ENCODE results near the gene SUGCT.

Gene SUGCT

GRCh38 chr7:40489844-40490602 lies 355.2 kb downstream of the SUGCT start:
- CTCF ChIA-PET: no interaction called here
- DNase-seq (ENCODE audit: extremely low spot score): no peak
- POLR2A ChIA-PET: no interaction called here
- TF ChIP-seq CTCF (IDR thresholded peaks at IDR 0.05; ENCODE audit: control extremely low read depth, extremely low read depth, low read depth, missing control alignments): no peak

DNA sequence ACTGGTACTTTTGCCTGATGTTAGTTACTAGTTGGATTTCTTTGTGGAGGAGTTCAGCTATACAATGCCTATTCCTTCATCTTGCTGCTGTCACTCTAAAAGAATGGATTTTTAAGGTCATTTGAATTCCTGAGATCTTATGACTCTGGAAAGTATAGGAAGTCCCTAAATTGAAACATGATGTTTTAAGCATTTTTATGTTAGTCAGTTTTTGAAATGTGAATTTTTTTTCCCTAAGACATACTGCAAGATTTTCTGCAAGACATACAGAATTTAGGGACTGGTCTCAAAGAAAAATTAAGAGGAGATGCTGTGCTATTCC lies 355.8 kb downstream of the SUGCT start:
- ChIA-PET CTCF (no interaction called here), POLR2A (no interaction called here)
- TF ChIP-seq CTCF (IDR thresholded peaks at IDR 0.05; ENCODE audit: control extremely low read depth, extremely low read depth, low read depth, missing control alignments): no peak
- no peak for DNase-seq (ENCODE audit: extremely low spot score)

GRCh38 chr7:40492946-40493345 lies 358.1 kb downstream of the SUGCT start:
- POLR2A ChIA-PET: no interaction called here
- DNase-seq (ENCODE audit: extremely low spot score): no peak
- CTCF ChIA-PET: interaction anchor here (1.2 kb wide), 1 partner anchor 14 kb away, joined by 3 read pairs; no protein-coding TSS in a partner anchor
- TF ChIP-seq CTCF (IDR thresholded peaks at IDR 0.05; ENCODE audit: control extremely low read depth, extremely low read depth, low read depth, missing control alignments): no peak

DNA sequence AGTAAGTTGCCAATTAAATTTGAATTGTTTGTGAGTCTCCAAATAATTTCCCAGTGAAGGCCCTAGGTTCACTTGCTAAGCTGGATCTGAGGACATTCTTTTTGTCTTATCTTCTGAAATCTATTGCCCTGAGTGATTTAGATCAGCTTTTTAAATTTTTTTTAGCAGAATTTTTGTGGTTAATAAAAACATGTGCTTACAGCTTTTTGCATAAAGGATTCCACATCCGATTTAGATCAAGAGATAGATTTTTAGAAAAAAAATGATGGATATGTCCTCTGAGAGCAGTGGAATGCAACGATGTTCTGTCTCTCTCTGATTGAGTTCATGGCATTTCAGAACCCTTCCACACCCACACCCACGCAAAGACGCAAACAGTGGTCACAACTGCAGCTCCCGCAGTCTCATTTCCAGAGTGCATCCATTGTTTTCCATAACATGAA lies 358.8 kb downstream of the SUGCT start:
- POLR2A ChIA-PET: no interaction called here
- no peak for DNase-seq (ENCODE audit: extremely low spot score)
- TF ChIP-seq CTCF (IDR thresholded peaks at IDR 0.05; ENCODE audit: control extremely low read depth, extremely low read depth, low read depth, missing control alignments): no peak
- CTCF ChIA-PET: interaction anchor here (1.2 kb wide), 1 partner anchor 14 kb away, joined by 3 read pairs; no protein-coding TSS in a partner anchor

DNA sequence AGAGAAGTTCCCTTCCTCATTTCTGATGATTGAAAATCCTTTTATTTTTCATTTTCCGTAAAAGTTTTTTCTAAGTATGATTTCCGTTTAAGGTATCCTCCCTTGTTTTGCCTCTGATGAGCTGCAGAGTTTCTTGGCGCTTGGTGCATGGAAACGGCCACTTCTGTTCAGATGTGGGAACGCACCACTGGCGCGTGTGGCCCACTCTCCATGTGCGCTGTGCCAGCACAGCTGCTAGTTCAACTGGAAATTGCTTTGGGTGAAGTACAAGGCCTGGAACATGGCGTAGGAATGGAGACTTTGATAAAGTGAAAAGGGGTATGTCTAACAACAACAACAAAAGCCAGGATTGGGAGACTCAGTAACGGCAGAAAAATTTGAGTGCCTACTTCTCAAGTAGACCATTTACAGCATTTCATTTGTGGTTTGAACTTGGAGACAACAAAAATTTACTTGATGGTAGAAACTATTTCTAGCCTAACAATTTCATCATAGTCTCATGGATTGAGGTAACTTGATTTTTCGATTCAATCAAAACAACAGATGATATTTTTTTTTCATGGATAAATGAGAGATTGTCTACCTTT lies 364.2 kb downstream of the SUGCT start:
- CTCF ChIA-PET: interaction anchor here (1.3 to 2.8 kb wide), 2 partner anchors 8 to 18 kb away, joined by 3 to 12 read pairs; no protein-coding TSS in a partner anchor
- no peak for TF ChIP-seq CTCF (IDR thresholded peaks at IDR 0.05; ENCODE audit: control extremely low read depth, extremely low read depth, low read depth, missing control alignments)
- no peak for DNase-seq (ENCODE audit: extremely low spot score)
- POLR2A ChIA-PET: no interaction called here

DNA sequence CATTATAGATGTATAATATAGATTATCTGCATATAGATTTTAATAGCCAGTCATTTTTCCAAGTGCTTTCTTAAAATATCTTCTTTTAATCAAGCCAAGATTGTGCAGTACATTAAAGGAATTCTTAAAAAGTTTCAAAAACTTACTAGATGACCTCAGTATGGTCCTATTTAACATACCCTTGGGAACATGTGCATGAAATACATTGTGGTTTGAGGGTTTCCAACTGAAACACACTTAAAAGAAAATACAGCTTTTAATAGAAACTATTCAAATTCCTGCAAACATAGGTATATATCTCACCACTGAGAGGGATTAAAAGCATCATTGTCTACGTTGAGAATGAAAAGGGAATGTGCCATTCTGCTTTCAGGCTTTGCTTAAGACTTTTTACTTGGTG lies 364.9 kb downstream of the SUGCT start:
- ChIA-PET POLR2A (no interaction called here), CTCF (interaction anchor here (1.3 to 2.8 kb wide), 2 partner anchors 8 to 17 kb away, joined by 3 to 12 read pairs; no protein-coding TSS in a partner anchor)
- TF ChIP-seq CTCF (IDR thresholded peaks at IDR 0.05; ENCODE audit: control extremely low read depth, extremely low read depth, low read depth, missing control alignments): no peak
- DNase-seq (ENCODE audit: extremely low spot score): no peak
